Liver (tissue), 9 donors: ENCODE measurements around the gene DCAF15. TPM values are rescaled to one million over a fixed set of nuclear protein-coding genes. Genes with fewer than 3 reads are reported as not detected.

Experiments used
- DNase-seq: peaks from one replicate; pipeline ENCODE4 v3.0.0-alpha.2; 2017; ENCODE audit warnings: low spot score
- H3K27ac ChIP-seq, 2 donors: one replicate each; pipeline ENCODE4 v1.7.0; 2013; ENCODE audit warnings: inconsistent platforms in 2 of 2, low read length in 2 of 2, control low read depth in 1 of 2, low read depth in 1 of 2, mild to moderate bottlenecking in 1 of 2
- H3K27me3 ChIP-seq, 4 donors: one replicate each; pipeline versions ENCODE4 v1.6.1 to v1.7.0; 2013; ENCODE audit warnings: low read length in 3 of 4, inconsistent platforms in 1 of 4, mild to moderate bottlenecking in 1 of 4, moderate library complexity in 1 of 4; ENCODE audit not compliant: control insufficient read depth in 4 of 4, insufficient read depth in 4 of 4
- H3K36me3 ChIP-seq, 4 donors: one replicate each; pipeline versions ENCODE4 v1.6.1 to v1.7.0; 2013; ENCODE audit warnings: low read length in 3 of 4, mild to moderate bottlenecking in 3 of 4, low read depth in 1 of 4, moderate library complexity in 1 of 4; ENCODE audit not compliant: control insufficient read depth in 4 of 4, insufficient read depth in 3 of 4
- H3K4me1 ChIP-seq, 4 donors: one replicate each; pipeline versions ENCODE4 v1.6.1 to v1.7.0; 2013; ENCODE audit warnings: low read length in 3 of 4, mild to moderate bottlenecking in 3 of 4, moderate library complexity in 1 of 4; ENCODE audit not compliant: control insufficient read depth in 4 of 4, insufficient read depth in 4 of 4
- H3K4me3 ChIP-seq, 3 donors: one replicate each; pipeline versions ENCODE4 v1.6.1 to v1.7.0; 2013; ENCODE audit warnings: low read length in 3 of 3, control low read depth in 1 of 3, low read depth in 1 of 3, mild to moderate bottlenecking in 1 of 3
- H3K9ac ChIP-seq, 2 donors: one replicate each; pipeline ENCODE4 v1.7.0; 2013; ENCODE audit warnings: low read length in 2 of 2, mild to moderate bottlenecking in 2 of 2, moderate library complexity in 2 of 2, control low read depth in 1 of 2, low read depth in 1 of 2
- H3K9me3 ChIP-seq, 4 donors: one replicate each; pipeline versions ENCODE4 v1.6.1 to v1.7.0; 2013; ENCODE audit warnings: low read length in 3 of 4; ENCODE audit not compliant: control insufficient read depth in 4 of 4
- ATF3 ChIP-seq: IDR thresholded peaks from 2 replicates; pipeline ENCODE4 v1.6.1; 2016; ENCODE audit warnings: antibody characterized with exemption
- CTCF ChIP-seq: fragments of 150-350 bp; IDR thresholded peaks from 2 replicates; pipeline ENCODE4 v1.5.1; 2017; ENCODE audit warnings: improper control_type of control experiment, low read depth, low read length; ENCODE audit not compliant: missing input control
- EGR1 ChIP-seq, 2 donors: IDR thresholded peaks; 2 replicates each; pipeline ENCODE4 v1.6.1; 2016 to 2018; ENCODE audit warnings: antibody characterized with exemption in 2 of 2, low read depth in 2 of 2
- FOXA1 ChIP-seq: IDR thresholded peaks from 2 replicates; pipeline ENCODE4 v1.6.1; 2016; ENCODE audit warnings: antibody characterized with exemption
- FOXA2 ChIP-seq: IDR thresholded peaks from 2 replicates; pipeline ENCODE4 v1.6.1; 2016; ENCODE audit warnings: antibody characterized with exemption
- GABPA ChIP-seq, 2 donors: IDR thresholded peaks in 1 of 2; conservative IDR thresholded peaks in 1 of 2; 2 replicates each; pipeline ENCODE4 v1.6.1; 2016; ENCODE audit warnings: antibody characterized with exemption in 2 of 2, mild to moderate bottlenecking in 1 of 2, moderate library complexity in 1 of 2
- HNF4A ChIP-seq, 2 donors: conservative IDR thresholded peaks; 2 replicates each; pipeline ENCODE4 v1.6.1; 2016; ENCODE audit warnings: antibody characterized with exemption in 2 of 2, mild to moderate bottlenecking in 2 of 2
- HNF4G ChIP-seq: IDR thresholded peaks from 2 replicates; pipeline ENCODE4 v1.6.1; 2016; ENCODE audit warnings: antibody characterized with exemption
- JUND ChIP-seq, 2 donors: IDR thresholded peaks; 2 replicates each; pipeline ENCODE4 v1.6.1; 2016; ENCODE audit warnings: antibody characterized with exemption in 2 of 2
- MAX ChIP-seq: IDR thresholded peaks from 2 replicates; pipeline ENCODE4 v1.6.1; 2016; ENCODE audit warnings: antibody characterized with exemption
- NR2F2 ChIP-seq: IDR thresholded peaks from 2 replicates; pipeline ENCODE4 v1.6.1; 2016; ENCODE audit warnings: antibody characterized with exemption
- RAD21 ChIP-seq, 2 donors: IDR thresholded peaks; 2 replicates each; pipeline ENCODE4 v1.6.1; 2016; ENCODE audit warnings: antibody characterized with exemption in 2 of 2, mild to moderate bottlenecking in 2 of 2
- RXRA ChIP-seq, 2 donors: IDR thresholded peaks; 2 replicates each; pipeline ENCODE4 v1.6.1; 2017 to 2018; ENCODE audit warnings: antibody characterized with exemption in 2 of 2, mild to moderate bottlenecking in 1 of 2
- SP1 ChIP-seq: IDR thresholded peaks from 2 replicates; pipeline ENCODE4 v1.6.1; 2018; ENCODE audit warnings: antibody characterized with exemption, mild to moderate bottlenecking
- TAF1 ChIP-seq: conservative IDR thresholded peaks from 2 replicates; pipeline ENCODE4 v1.6.1; 2016; ENCODE audit warnings: antibody characterized with exemption, mild to moderate bottlenecking
- YY1 ChIP-seq: IDR thresholded peaks from 2 replicates; pipeline ENCODE4 v1.6.1; 2016; ENCODE audit warnings: antibody characterized with exemption, mild to moderate bottlenecking
- ZBTB33 ChIP-seq: IDR thresholded peaks from 2 replicates; pipeline ENCODE4 v1.6.1; 2016; ENCODE audit warnings: antibody characterized with exemption
- WGBS: extraction: QIAGEN DNeasy Blood & Tissue Kit; methylation state at CpG from one replicate; pipeline ENCODE4 v1.1.7; 2013; 5-methylcytosine and 5-hydroxymethylcytosine counted together
- polyA plus RNA-seq, 2 donors: library from polyadenylated mRNA; stranded (reverse) in 1 of 2; unstranded in 1 of 2; fragments of 200-250 nt in 1 of 2; fragments of >200 nt in 1 of 2; fragmentation: Nextera tagmentation in 1 of 2; extraction: Ambion mirVana in 1 of 2; gene quantifications; one replicate each; pipeline versions ENCODE4 v1.2.1 to v1.2.3, GENCODE V29; 2013 to 2015
- total RNA-seq, 2 donors: library from RNA; depleted of rRNA; stranded (reverse); fragments of >200 nt; gene quantifications; one replicate each; pipeline ENCODE4 v1.2.3, GENCODE V29; 2014
- donor health status: healthy.
- donor health status: healthy.
- donor health status: healthy.
- donor health status: healthy.
- donor health status: healthy.

DCAF15 gene
- total and polyA plus RNA-seq, 4 donors = 2.6 to 10.4 (median 5.5) TPM

- TF ChIP-seq HNF4G (no peak), YY1 (no peak), FOXA2 (no peak), ATF3 (no peak), NR2F2 (no peak), JUND (IDR thresholded peaks at IDR 0.05) (no peak)
Observed at GRCh38 chr19:13995878-13996765, 43.8 kb downstream of the DCAF15 start (continued).

- H3K27ac ChIP-seq = no peak overlapping the region
- no peak for DNase-seq
- H3K9ac ChIP-seq = no peak overlapping the region
- no peaks in the 10 kb centered on the region for H3K27me3 ChIP-seq
- WGBS = 95% methylated on average over 22 of the region's 22 CpGs
- H3K4me1 ChIP-seq = peaks cover 0 to 6% (median 0%) of the 10 kb centered on the region in 4 donors
- no peak overlapping the region for H3K4me3 ChIP-seq
- TF ChIP-seq HNF4A (conservative IDR thresholded peaks at IDR 0.05) = no peak
- H3K9me3 ChIP-seq = peaks cover 0 to 3% (median 1%) of the 10 kb centered on the region in 4 donors
- H3K36me3 ChIP-seq = peaks cover 0 to 14% (median 8%) of the 10 kb centered on the region in 4 donors
Observed at GRCh38 chr19:13996928-13997630, 44.8 kb downstream of the DCAF15 start.

- no peaks in the 10 kb centered on the region for H3K27me3 ChIP-seq
- no peak for TF ChIP-seq ZBTB33
- TF ChIP-seq RXRA (IDR thresholded peaks at IDR 0.05) = no peak
- no peak for TF ChIP-seq HNF4G
- no peak for TF ChIP-seq NR2F2
- no peak for TF ChIP-seq HNF4A (conservative IDR thresholded peaks at IDR 0.05)
- no peak for TF ChIP-seq CTCF
- TF ChIP-seq GABPA (IDR thresholded peaks at IDR 0.05 in 1 of 2, conservative IDR thresholded peaks at IDR 0.05 in 1 of 2) = no peak
- TF ChIP-seq JUND (IDR thresholded peaks at IDR 0.05) = no peak
- TF ChIP-seq EGR1 (IDR thresholded peaks at IDR 0.05; ENCODE audit: low read depth in 2 of 2) = no peak
- TF ChIP-seq TAF1 = no peak
- TF ChIP-seq YY1 = no peak
- TF ChIP-seq MAX = no peak
- TF ChIP-seq SP1 = no peak
- TF ChIP-seq FOXA1 = no peak
- no peak for TF ChIP-seq RAD21 (IDR thresholded peaks at IDR 0.05)
- TF ChIP-seq FOXA2 = no peak
- H3K4me3 ChIP-seq = no peak overlapping the region
- WGBS = 93% methylated on average over 6 of the region's 6 CpGs
- DNase-seq = no peak
- no peak overlapping the region for H3K9ac ChIP-seq
- peaks cover 0 to 9% (median 6%) of the 10 kb centered on the region in 4 donors for H3K36me3 ChIP-seq
- peaks cover 0 to 3% (median 1%) of the 10 kb centered on the region in 4 donors for H3K9me3 ChIP-seq
- no peak overlapping the region for H3K27ac ChIP-seq
- H3K4me1 ChIP-seq = peaks cover 0 to 6% (median 0%) of the 10 kb centered on the region in 4 donors
Observed at GRCh38 chr19:13997631-13997962, 45.3 kb downstream of the DCAF15 start.
